Measurements from ENCODE around the gene NHEJ1.
"Not testable (repeated sequence)": the region's sequence is repeated elsewhere in the genome, so short reads cannot be mapped to it uniquely, and the experiment has no call there.

Gene NHEJ1

DNA sequence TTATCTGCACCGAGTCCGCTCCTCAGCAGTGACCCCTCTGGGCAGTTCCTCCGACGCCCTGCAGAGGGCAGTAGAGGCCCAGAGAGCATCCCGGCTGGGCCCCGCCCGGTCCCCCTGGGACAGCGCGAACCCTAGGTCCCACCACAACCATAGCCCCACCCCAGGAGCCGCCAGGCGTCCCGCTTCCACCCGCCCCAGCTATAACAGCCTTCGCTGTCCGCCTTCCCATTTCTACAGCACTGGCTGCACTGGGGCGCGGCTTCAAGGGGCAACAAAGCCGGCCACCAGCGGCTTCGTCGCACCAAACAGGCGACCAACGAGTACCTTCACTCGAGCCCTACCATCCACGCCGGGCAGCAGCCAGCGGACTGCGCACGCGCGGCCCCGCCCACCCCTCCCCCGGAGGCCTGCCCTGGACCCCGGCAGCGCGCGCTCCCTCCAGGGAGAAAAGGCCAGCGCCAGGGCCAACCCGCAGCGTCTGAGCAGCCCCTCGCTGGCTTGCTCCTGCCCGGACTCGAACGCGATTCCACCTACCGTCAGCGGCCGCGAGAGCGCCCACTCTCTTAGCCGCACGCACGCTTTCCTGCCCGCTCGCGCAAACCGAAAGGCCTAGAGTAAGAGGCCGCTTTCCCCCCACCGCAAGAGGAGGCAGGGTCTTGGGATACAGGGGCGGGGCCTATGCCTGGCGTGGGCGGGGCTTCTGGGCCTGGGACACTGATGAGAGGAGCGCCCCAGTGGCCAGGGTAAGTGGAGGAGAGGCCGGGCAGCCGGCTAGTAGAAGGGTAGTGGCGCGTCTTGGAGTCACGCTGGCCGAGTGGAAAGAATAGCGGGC lies at the start of gene NHEJ1:
NHEJ1 (minus strand) TSS at position 630 of the 832 bp plus-strand sequence. CDS start 2,453 bp downstream, outside the sequence.
- peak; percentile 94 for DNase-seq

DNA sequence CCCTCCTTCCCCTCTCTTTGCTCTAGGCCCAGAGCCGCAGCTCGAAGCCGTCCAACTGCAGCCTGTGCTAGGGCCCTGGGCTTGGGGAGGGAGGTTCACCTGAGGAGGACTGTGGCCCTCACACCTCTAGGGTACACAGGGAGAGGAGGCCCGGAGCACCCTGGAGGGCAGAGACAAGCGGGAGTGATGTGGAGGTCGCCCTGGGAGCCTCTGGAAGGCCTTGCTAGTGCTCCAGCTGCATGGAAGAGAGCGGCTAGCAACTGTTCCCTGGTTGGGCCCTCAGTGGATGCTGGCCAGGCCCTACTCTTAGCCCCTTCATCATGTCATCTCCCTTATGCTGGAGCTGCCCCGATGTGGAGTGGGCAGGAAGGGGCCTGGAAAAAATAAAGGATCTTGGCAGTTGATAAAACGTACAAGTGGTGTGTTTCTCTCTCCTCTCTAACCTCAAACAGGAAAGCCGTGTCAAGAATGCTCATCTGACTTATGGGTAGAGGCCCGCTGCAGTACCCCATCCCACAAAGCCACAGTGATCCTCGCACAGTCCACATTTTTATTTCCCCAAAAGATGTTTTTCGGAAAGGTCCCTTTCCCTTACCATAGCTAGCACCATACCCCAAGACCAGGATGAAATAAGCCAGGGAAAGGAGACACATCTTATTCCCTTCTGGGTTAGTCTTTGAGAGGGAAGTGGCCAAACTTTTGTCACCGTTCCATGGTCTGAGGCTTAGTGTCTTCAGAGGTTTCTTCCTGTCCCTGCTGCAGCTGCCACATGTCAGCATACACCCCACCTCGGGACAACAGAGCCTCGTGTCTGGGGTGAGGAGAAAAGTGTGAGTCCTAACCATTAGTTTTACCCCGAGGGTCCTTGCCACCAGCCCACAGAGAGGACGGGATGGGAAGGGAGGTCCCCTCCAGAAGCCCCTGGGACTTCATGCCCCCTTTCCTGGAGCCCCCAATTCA lies 48.9 kb upstream of the NHEJ1 start:
- DNase-seq = no peak

DNA sequence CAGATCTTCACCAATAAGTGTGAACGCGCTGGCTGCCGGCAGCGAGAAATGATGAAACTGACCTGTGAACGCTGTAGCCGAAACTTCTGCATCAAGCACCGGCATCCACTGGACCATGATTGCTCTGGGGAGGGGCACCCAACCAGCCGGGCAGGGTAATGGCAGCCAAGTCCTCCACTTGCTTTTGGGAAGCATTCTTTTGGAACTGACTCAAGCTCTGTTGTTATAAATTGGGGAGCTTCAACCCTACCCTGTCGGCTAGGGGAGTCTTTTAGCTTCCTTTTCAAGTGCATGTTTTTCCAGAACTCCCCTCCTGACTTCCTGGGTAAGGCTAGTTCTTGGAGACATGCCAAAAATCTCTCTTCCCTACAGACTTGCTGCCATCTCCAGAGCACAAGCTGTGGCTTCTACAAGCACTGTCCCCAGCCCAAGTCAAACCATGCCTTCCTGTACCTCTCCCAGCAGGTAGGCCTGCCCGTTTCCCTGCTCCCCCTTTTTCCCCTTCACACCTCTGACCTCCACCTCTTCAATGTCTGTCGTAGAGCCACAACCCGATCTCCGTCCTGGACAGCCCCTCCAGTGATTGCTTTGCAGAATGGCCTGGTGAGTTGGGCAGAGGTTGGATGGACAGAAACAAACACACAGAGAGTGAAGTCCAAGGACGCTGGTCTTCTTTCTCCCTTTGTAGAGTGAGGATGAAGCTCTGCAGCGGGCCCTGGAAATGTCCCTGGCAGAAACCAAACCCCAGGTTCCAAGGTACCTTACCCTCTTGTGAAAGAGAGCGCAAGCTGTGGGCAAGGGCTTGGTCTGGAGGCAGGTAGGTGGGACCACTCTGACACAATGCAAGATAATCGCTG lies 47.5 kb upstream of the NHEJ1 start:
- no peak for DNase-seq

GRCh38 chr2:219207134-219207883 lies 46.7 kb upstream of the NHEJ1 start:
- DNase-seq = no peak

DNA sequence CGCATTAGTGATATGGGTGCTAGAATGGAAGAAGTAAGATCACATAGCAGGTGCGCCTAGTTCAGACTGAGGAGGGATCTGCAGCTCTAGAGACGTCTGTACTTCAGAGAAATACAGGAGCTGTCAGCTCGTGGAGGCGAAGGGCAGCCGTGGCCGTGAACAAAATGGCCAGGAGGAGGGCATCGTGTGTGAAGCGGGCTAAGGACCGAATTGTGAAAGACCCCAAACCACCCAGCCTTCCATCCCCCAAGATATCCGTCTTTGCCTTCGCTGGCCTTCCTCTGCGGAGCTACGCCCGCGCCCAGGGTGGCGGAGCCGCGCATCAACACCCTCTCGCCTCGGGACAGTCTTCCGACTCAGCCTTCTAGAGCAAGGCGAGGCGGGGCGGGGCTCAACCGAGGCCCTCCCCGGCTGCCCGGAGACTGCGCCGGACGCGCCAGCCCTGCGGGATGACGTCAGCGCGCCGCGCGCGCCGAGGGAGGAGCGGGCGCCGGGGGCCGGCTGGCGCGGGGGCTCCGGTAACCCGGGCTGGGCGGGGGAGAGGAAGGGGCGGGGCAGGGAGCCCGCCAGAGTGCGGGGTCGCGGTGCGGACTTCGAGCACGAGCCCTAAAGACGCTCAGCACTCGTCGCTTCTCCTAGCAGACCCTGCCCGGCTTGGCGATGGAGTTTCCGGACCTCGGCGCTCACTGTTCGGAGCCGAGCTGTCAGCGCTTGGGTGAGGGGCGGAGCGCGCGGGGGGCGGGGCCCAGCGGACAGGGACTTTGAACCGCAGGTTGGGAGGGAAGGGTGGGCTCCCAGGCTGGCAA lies 45.9 kb upstream of the NHEJ1 start, which contains the start of gene ZFAND2B:
ZFAND2B (plus strand) TSS at position 455 of the 806 bp plus-strand sequence; CDS start at position 661, 206 bp downstream.
- DNase-seq = peak; percentile 94

DNA sequence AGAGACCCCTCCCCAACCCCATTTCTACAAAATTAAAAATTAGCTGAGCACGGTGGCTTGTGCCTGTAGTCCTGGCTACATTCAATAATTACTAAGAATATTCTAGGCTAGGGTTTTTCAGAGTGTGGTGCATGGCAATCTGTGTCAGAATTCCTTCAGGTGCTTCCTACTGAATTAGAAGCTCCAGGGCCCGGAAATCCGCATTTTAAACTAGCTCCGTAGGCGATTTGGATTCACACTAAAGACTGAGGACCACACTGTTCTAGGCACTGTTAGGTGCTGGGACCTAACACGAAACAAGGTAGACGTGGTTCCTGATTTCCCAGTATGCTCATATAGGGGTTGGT lies 45.3 kb upstream of the NHEJ1 start:
- no peak for DNase-seq

GRCh38 chr2:219205165-219205538 lies 44.5 kb upstream of the NHEJ1 start:
- no peak for DNase-seq

DNA sequence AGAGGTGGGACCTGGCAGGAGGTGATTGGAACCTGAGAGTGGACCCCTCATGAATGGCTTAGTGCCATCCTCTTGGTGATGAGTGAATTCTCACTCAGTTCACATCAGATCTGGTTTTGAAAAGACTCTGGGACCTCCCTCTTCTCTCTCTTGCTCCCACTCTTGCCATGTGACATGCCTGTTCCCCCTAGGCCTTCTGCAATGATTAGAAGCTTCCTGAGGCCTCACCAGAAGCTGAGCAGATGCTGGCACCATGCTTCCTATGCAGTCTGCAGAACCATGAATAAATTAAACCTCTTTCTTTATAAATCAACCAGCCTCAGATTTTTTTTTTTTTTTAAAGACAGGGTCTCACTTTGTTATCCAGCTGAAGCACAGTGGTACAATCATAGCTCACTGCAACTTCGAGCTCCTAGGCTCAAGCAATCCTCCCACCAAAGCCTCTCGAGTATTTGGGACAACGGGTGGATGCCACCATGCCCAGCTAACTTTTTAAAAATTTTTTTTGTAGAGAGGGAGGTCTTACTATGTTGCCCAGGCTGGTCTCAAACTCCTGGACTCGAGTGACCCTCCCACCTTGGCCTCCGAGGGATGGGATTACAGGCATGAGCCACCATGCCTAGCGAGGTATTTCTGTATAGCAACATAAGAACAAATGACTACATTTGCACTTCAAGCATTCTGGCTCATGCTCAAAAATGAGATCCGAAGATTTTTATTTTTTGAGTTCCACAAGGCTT lies 44.0 kb upstream of the NHEJ1 start:
- DNase-seq = no peak

- DNase-seq = not testable (repeated sequence)
Observed at GRCh38 chr2:219201331-219201730, 40.7 kb upstream of the NHEJ1 start.

GRCh38 chr2:219200502-219201326 lies 40.1 kb upstream of the NHEJ1 start:
- DNase-seq = not testable (repeated sequence)

DNA sequence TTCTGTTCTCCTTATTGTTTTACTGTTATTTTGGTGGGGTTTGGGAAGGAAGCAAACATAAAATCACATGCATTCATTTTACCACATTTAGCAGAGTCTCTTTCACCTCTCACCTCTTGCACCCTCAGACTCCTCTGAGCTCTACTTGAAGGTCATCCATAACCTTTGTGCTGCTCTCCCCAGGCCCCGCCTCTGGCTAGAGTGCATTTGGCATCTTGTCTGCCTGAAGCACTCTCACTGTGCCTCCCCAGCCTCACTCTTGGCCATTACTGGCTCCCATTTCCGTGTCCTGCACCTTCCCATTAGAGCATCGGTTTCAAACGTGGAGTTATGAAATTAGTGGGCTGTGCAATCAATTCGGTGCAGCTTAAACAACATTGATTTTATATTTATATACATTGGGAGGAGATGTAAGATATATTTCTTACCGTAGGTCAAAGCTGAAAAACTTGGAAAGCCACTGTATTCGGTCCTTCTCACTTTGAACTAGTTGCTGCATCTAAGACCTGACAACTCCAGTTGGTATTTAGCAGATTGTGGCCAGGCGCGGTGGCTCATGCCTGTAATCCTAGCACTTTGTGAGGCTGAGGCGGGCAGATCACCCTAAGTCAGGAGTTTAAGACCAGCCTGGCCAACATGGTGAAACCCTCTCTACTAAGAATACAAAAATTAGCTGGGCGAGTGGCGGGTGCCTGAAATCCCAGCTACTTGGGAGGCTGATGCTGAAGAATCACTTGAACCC lies 39.0 kb upstream of the NHEJ1 start:
- DNase-seq = no peak

- no peak for DNase-seq
Observed at GRCh38 chr2:219198974-219199373, 38.4 kb upstream of the NHEJ1 start.

DNA sequence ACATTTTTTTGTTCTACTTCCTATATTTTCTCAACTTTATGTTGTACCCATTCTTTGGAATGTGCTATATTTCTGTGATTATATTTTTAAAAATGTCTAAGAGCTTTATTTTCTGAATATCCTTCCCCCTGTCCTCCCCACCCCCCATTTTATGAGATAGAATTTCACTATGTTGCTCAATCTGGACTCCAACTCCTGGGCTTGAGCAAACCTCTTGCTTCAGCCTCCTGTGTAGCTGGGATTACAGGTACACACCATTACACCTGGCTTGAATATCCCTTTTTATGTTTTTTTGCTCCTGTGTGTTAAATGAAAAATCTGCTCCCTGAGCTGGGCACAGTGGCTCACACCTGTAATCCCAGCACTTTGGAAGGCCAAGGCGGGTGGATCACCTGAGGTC lies 36.8 kb upstream of the NHEJ1 start:
- DNase-seq = no peak

DNA sequence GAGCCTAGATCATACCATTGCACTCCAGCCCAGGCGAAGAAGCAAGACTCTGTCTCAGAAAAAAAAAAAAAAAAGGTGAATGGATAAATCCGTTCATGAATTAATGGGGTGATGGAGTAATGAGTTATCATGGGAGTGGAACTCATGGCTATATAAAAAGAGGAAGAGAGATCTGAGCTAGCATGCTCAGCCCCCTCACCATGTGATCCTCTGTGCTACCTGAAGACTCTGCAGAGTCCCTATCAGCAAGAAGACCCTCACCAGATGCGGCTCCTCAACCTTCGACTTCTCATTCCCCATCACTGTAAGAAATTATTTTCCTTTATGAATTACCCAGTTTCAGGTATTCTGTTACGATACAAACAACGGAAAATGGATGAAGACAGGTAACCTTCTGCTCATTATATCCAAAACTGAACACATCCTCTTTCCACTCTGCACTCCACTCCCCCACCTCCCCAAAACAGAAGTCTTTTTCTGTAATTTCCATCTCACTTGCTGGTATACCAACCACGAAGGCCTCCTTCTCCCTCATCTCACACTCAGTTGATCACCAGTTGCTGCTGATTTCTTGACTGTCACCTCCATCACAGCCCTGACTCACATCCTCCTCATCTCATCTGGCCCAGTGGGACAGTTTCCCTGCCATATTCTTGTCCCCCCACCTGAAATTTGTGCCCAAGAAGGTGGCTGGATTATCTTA lies 26.3 kb upstream of the NHEJ1 start:
- peak; percentile 45 for DNase-seq

DNA sequence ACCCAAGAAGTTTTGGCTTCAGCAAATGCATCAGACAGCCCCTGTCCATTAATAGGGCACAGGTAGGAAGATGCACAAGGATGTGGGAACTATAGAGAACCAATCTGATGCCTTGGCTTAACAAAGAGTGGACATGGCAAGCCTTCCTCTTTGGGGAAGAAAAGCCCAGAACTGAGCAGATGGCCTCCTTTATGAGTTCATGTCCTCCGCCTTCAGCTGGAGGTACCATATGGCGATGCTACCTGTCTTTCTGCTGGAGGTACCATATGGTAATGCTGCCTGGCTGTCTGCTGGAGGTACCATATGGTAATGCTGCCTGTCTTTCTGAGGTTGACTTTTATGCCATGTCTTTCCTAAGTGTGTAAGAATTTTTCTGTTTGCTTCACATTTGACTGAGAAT lies 23.5 kb upstream of the NHEJ1 start:
- DNase-seq = no peak

DNA sequence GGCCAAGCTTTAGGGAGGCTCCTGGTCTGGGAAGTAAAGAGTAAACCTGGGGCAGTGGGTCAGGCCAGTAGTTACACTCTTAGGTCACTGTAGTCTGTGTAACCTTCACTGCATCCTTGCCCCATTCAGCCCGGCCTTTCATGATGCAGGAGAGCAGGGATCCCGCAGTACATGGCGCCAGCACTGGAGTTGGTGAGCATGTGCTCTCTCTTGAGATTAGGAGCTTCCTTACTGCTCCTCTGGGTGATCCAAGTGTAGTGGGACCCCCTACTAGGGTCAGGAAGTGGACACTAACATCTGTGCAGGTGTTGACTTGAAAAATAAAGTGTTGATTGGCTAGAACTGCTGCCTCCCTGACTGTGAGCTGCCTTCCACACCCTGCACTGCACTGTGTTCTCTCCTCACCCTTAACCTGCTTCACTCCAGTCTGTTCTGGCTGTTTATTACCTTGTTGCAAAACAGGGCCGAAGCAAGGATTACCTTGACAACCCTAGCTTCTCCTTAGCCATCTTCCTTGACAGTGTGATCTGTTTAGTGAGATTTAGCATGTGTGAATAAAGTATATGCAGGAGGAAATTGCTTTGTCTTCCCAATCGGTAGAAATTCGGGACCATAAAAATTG lies 22.6 kb upstream of the NHEJ1 start:
- no peak for DNase-seq

DNA sequence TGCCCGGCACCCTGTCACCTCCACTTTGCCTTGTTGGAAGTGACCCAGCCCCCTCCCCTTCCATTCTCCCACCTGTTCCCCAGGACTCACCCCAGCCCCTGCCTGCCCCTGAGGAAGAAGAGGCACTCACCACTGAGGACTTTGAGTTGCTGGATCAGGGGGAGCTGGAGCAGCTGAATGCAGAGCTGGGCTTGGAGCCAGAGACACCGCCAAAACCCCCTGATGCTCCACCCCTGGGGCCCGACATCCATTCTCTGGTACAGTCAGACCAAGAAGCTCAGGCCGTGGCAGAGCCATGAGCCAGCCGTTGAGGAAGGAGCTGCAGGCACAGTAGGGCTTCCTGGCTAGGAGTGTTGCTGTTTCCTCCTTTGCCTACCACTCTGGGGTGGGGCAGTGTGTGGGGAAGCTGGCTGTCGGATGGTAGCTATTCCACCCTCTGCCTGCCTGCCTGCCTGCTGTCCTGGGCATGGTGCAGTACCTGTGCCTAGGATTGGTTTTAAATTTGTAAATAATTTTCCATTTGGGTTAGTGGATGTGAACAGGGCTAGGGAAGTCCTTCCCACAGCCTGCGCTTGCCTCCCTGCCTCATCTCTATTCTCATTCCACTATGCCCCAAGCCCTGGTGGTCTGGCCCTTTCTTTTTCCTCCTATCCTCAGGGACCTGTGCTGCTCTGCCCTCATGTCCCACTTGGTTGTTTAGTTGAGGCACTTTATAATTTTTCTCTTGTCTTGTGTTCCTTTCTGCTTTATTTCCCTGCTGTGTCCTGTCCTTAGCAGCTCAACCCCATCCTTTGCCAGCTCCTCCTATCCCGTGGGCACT lies 21.9 kb upstream of the NHEJ1 start:
- DNase-seq = peak; percentile 22
